GM19324 (cell line): ENCODE data around the gene GJA10.

Source experiments
- ATAC-seq: cut with Tn5 transposase; IDR thresholded peaks from one replicate; pipeline ENCODE4 v1.9.1; 2021; ENCODE audit warnings: mild to moderate bottlenecking, moderate library complexity; ENCODE audit not compliant: unreplicated experiment, low FRiP score

GJA10 gene

DNA sequence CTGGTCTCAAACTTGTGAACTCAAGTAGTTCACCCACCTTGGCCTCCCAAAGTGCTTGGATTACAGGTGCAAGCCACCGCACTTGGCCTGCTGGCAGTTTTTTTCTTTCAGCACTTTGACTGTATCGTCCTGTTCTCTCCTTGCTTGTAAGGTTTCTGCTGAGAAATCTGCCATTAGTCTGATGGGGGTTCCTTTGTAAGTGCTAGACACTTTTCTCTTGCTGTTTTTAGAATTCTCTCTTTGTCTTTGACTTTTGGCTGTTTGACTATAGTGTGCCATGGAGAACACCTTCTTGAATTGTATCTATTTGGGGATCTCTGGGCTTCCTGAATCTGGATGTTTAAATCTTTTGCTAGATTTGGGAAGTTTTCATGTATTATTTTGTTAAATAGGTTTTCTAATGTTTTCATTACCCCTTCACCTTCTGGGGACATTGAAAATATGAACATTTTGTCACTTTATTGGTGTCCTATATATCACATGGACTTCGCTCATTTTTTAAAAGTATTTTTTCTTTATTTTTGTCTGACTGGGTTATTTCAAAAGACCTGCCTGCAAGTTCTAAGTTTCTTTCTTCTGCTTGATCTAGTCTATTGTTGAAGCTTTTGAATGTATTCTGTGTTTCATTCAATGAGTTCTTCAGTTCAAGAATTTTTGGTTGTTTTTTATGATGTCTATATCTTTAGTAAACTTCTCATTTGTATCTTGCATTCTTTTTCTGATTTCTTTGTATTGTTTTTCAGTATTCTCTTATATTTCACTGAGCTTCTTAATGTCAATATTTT lies 22.1 kb downstream of the GJA10 start:
- no peak for ATAC-seq

GRCh38 chr6:89917216-89917615 lies 22.9 kb downstream of the GJA10 start:
- no peak for ATAC-seq

- no peak for ATAC-seq
Observed at GRCh38 chr6:89917801-89918366, 23.6 kb downstream of the GJA10 start.

DNA sequence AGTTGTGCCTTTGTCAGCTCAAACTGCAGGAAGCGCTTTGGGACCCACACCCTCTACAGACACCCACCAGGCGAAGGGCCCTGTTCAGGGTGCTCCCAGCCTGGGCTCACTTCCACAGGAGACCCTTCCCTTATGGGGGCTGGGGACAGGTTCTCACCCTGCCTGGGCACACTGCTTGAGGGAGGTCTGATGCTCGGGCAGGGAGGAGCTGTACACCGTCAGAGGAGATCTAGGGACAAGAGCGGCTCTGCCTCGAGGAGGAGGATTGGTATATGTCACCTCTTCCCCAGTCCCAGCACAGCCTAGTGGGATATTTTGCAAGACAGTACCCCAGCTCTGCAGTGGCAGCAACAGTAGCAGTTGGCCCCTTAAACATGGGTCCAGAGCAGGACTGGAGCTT lies 26.9 kb downstream of the GJA10 start:
- ATAC-seq, result no peak

- ATAC-seq, result no peak
Observed at GRCh38 chr6:89921691-89922090, 27.4 kb downstream of the GJA10 start.

- no peak for ATAC-seq
Observed at GRCh38 chr6:89924231-89924630, 30.0 kb downstream of the GJA10 start.

GRCh38 chr6:89925826-89926225 lies 31.6 kb downstream of the GJA10 start:
- no peak for ATAC-seq

GRCh38 chr6:89927264-89927663 lies 33.0 kb downstream of the GJA10 start:
- ATAC-seq, result no peak

DNA sequence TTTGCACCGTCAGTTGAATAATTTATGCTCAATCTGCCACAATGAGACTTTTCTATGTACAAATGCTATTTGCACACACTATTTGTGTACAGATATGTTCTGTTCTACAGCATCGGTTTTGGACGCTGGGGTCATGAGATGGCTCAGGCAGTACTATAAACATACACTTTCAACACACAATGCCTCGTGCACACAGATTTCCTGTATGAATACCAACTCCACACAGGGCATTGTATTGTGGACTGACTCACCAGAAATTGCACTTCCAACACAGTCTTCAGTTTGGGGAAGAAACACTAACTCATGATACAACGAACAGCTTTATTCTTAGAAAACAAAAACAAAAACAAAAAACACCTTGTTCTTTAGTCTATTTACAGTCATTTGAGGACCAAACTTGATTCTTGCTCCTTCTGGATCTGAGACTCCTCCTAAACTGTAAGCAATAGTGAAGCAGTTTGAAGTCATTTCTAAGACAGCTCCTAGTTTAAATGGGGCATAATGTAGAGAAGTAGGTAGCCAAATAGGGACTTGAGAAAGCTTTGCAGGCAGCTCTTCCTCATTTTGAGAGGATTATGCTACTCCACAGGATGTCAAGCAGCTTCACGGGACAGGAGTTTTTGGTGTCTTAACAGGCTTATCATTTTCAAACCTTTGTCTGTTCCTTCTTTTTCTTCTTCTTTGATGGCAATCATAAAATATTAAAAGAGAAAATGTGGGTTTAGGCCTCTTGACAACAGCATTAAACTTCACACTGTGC lies 33.7 kb downstream of the GJA10 start:
- ATAC-seq, result no peak

DNA sequence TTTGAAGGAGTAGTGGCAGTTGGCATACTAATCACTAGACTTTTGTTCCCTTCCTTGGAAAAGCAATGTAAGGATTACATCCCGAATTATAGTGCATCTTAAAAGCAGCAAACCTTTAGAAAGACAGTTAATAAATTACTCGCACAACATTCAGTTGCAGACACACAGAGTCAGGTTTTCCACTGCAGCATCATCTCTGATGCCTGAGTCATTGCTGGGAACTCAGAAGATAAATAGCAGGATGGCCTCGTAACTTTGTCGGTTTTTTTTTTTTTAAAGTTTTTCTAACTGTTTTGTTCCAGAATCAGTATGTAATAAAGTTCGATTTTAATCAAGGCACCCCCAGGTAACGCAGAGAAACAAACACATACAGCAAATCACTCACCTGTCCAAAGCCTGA lies 34.3 kb downstream of the GJA10 start:
- no peak for ATAC-seq

- ATAC-seq, result no peak
Observed at GRCh38 chr6:89930789-89931188, 36.5 kb downstream of the GJA10 start.

GRCh38 chr6:89932245-89932802 lies 38.1 kb downstream of the GJA10 start:
- no peak for ATAC-seq

DNA sequence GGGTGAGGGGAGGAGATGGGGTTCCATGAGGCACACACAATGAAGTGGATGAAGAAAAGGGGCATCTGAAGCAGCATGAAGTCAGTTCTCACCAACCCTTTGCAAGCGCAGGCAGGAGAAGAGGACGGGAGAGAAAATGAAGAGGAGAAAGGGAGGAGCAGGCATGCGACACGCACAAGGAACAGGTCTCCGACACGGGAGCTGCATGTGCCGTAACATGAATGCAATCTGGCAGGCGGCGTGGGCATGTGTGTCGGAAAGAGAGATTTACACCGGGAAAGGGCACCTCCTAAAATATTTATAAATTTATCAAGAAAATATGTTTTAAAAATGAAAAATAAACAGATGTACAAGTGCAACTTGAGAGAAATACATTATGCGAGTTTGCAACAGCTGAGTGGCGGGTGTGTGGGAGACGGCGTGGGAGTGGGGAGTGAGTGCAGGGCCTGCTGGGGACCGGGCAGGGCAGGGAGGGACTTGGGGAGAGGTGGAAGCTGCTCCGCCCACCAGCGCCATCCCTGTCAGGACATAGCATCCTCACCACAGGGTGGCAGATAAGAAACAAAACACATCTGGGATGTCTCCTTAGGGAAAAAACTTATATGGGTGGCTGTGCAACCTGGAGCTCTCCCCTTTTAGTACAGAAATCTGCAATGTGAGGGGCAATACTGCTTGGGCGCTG lies 40.6 kb downstream of the GJA10 start:
- no peak for ATAC-seq

DNA sequence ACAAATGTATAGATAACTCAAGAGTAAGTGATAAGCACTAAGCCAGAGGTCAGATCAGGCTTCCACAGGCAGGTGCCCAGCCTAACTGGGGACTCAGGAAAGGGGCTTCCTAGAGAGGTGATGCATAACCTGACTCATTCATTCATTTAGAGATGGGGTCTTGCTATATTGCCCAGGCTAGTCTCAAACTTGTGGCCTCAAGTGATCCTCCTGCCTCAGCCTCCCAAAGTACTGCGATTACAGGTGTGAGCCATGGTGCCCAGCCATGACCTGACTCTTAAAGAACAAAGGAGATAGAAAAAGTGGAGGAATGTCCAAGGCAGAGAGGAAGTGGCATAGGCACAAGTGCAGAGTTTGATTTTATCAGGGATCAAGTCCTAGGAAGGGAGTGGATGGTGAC lies 41.9 kb downstream of the GJA10 start:
- no peak for ATAC-seq

DNA sequence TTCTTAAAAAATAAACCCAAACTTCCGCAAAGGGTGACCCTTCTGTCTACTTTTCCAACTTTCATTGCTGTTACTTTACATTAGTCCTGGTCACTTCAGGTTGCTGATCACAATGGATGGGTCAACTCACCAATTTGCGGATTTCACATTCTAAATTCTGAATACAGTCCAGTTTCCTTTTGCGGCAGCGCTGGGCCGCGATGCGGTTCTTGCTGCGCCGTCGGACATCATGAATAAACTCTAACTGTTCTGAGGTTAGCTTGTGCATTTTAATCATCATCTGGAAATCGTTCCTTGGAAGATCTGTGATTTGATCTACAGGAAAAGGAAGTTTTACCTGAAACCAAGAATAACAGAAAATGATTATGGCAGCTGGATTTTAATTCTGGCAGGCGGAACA lies 43.7 kb downstream of the GJA10 start:
- ATAC-seq, result no peak

- ATAC-seq, result no peak
Observed at GRCh38 chr6:89939144-89939543, 44.9 kb downstream of the GJA10 start.

DNA sequence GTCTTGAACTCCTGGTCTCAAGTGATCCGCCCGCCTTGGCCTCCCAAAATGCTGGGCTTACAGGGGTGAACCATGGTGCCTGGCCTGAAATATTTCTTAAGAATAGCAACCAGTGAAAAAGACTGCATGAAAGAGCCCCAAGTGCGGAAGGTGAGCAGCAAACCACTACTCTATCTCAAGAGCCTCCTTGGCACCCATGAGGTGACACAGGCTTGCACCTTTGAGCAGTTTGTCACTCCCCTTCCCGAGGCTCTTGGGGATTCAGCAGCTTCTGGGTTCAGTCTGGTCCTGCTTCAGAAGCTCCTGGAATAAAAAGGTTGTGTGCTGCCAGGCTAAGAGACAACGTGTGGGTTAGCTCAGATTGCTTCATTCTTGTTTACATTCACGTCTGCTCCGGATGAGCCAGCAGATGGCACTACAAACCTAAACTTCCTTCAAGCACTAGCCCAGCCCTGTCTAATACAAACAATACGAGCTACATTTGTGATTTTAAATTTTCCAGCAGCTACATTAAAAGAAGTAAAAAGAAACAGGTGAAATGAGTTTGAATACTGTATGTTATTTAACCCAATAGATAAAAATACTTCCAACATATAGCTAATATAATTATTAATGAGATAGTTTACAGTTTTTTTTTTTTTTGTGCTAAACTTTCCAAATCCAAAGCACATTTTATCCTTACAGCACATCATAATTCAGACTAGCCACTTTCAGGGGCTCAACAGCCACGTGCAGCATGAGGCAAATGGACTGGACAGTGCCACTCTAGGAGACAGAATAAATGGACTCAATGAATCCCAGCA lies 46.2 kb downstream of the GJA10 start:
- ATAC-seq, result peak; percentile 63

GRCh38 chr6:89941031-89941762 lies 46.9 kb downstream of the GJA10 start:
- no peak for ATAC-seq

DNA sequence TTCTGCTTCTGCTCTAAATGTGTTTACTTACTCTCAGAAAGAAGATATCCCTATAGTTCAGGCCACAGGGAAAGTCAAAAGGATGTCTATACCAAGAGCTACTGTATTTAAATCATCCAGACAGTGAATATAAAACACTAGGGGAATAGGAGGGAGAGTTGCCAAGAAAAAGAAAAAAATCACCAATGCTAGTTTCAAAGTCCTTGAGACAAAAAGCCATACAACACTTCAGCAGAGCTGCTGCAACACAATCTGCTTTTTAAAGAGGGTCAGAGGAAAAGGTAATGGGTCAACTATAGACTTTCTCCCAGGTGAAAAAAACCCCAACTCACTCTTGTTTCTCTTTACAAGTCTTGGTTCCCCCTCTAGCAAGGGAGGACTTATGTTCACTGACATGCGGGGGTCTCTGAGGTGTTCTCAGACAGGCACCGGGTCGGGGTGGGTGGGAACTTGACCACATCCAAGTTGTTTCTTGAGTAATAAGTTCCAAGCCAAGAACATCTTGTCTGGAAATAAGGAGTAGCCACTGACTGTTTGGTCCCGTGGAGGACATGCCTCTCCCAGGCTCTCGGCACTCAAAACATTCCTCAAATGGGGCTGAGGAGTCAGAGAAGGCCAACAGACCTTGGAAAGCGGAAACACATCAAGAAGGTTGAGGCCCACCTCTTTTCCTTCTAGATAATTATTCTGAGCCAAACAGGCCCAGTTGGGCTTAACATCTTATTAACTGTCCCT lies 47.7 kb downstream of the GJA10 start:
- ATAC-seq, result no peak
